SK-N-SH (cell line): Measurements from ENCODE around the gene FLAD1. TPM values are rescaled to one million over a fixed set of nuclear protein-coding genes. Genes with fewer than 3 reads are reported as not detected.

ENCODE experiments used
- CTCF ChIA-PET: fragments of 300-600, 350-600 bp; formaldehyde crosslinking; extraction: SDS; loops from one replicate; lab custom pipeline; 2021; lab: Yijun Ruan, JAX
- POLR2A ChIA-PET: fragments of 350-600 bp; sonication (Branson Sonifier 250); formaldehyde crosslinking; extraction: SDS; loops from one replicate; lab custom pipeline; 2020; ENCODE audit warnings: antibody characterized with exemption, inconsistent platforms; lab: Yijun Ruan, JAX
- DNase-seq: peaks from one replicate; pipeline ENCODE4 v3.0.0; 2012
- H2AFZ ChIP-seq: fragments of 200-600 bp; sonication (generic); 2 replicates; pipeline ENCODE4 v1.8.1; 2016; ENCODE audit warnings: antibody characterized with exemption, mild to moderate bottlenecking, low read depth
- H3F3A ChIP-seq: fragments of 200-600 bp; sonication (generic); replicated peaks from 2 replicates; pipeline ENCODE3; 2016; ENCODE audit warnings: antibody characterized with exemption, mild to moderate bottlenecking; ENCODE audit not compliant: insufficient read depth
- H3K27ac ChIP-seq, 2 experiments: fragments of 200-500 bp in 1 of 2; fragments of 200-600 bp in 1 of 2; sonication (Bioruptor generic) in 1 of 2; sonication (generic), shearing (Covaris generic) in 1 of 2; 2 replicates each; pipeline versions ENCODE4 v1.5.1 to v1.6.1; 2014 to 2016; ENCODE audit warnings: low read depth in 2 of 2, inconsistent platforms in 1 of 2, low read length in 1 of 2, mild to moderate bottlenecking in 1 of 2, mixed read lengths in 1 of 2
- H3K27me3 ChIP-seq: fragments of 200-600 bp; sonication (generic), shearing (Covaris generic); 2 replicates; pipeline ENCODE4 v1.6.1; 2016; ENCODE audit warnings: mixed run types; ENCODE audit not compliant: insufficient read depth
- H3K36me3 ChIP-seq, 2 experiments: fragments of 200-500 bp in 1 of 2; fragments of 200-600 bp in 1 of 2; sonication (Bioruptor generic) in 1 of 2; sonication (generic) in 1 of 2; replicated peaks in 1 of 2; 2 replicates each; pipeline versions ENCODE3 to v1.5.1; 2014 to 2016; ENCODE audit warnings: low read length in 1 of 2, mild to moderate bottlenecking in 1 of 2; ENCODE audit not compliant: insufficient read depth in 2 of 2, control insufficient read depth in 1 of 2
- H3K4me1 ChIP-seq, 2 experiments: fragments of 200-500 bp in 1 of 2; fragments of 200-600 bp in 1 of 2; sonication (Bioruptor generic) in 1 of 2; sonication (generic), shearing (Covaris generic) in 1 of 2; 2 replicates each; pipeline versions ENCODE4 v1.5.1 to v1.6.1; 2014 to 2016; ENCODE audit warnings: low read depth in 1 of 2, low read length in 1 of 2, mixed run types in 1 of 2; ENCODE audit not compliant: insufficient read depth in 2 of 2, control insufficient read depth in 1 of 2
- H3K4me2 ChIP-seq: fragments of 200-600 bp; sonication (generic), shearing (Covaris generic); 2 replicates; pipeline ENCODE4 v1.6.1; 2017; ENCODE audit warnings: mixed run types
- H3K4me3 ChIP-seq, 2 experiments: fragments of 200-500 bp in 1 of 2; fragments of 200-600 bp in 1 of 2; sonication (Bioruptor generic) in 1 of 2; sonication (generic), shearing (Covaris generic) in 1 of 2; 2 replicates each; pipeline versions ENCODE4 v1.5.1 to v1.8.1; 2014 to 2016; ENCODE audit warnings: low read depth in 2 of 2, inconsistent platforms in 1 of 2, low read length in 1 of 2, mild to moderate bottlenecking in 1 of 2, mixed read lengths in 1 of 2, moderate library complexity in 1 of 2
- H3K79me2 ChIP-seq: fragments of 200-600 bp; sonication (generic); 2 replicates; pipeline ENCODE4 v1.8.1; 2017; ENCODE audit warnings: mild to moderate bottlenecking; ENCODE audit not compliant: insufficient read depth
- H3K9ac ChIP-seq: fragments of 200-600 bp; sonication (generic); 2 replicates; pipeline ENCODE4 v1.6.1; 2017; ENCODE audit warnings: mixed run types
- H3K9me2 ChIP-seq: fragments of 200-600 bp; sonication (generic); 2 replicates; pipeline ENCODE4 v1.6.1; 2017; ENCODE audit warnings: mixed run types
- H3K9me3 ChIP-seq: fragments of 200-600 bp; sonication (generic); 2 replicates; pipeline ENCODE4 v1.6.1; 2017; ENCODE audit warnings: mixed run types, mild to moderate bottlenecking, moderate library complexity
- H4K20me1 ChIP-seq: fragments of 200-600 bp; sonication (generic); 2 replicates; pipeline ENCODE4 v1.6.1; 2017; ENCODE audit warnings: mild to moderate bottlenecking, mixed run types; ENCODE audit not compliant: insufficient read depth
- EP300 ChIP-seq, 2 experiments: IDR thresholded peaks; 2 replicates each; pipeline versions ENCODE4 v1.4.0 to v1.6.1; 2012; ENCODE audit warnings: borderline replicate concordance in 1 of 2, low read depth in 1 of 2, low read length in 1 of 2
- EZH2phosphoT487 ChIP-seq: fragments of 200-600 bp; sonication (generic); IDR thresholded peaks from 2 replicates; pipeline ENCODE4 v1.6.1; 2017; ENCODE audit warnings: low read depth, mixed run types, mild to moderate bottlenecking, antibody characterized with exemption, moderate library complexity, borderline replicate concordance
- GATA2 ChIP-seq: sonication (generic); formaldehyde crosslinking; IDR thresholded peaks from 2 replicates; pipeline ENCODE4 v1.5.0; 2020; ENCODE audit warnings: mild to moderate bottlenecking, missing genetic modification reagents
- POLR2AphosphoS5 ChIP-seq: IDR thresholded peaks from 2 replicates; pipeline ENCODE4 v1.6.1; 2012; ENCODE audit warnings: low read depth, low read length
- RFX5 ChIP-seq: IDR thresholded peaks from 2 replicates; pipeline ENCODE4 v1.6.1; 2012; ENCODE audit warnings: mild to moderate bottlenecking, improper control_type of control experiment, low read length
- TEAD4 ChIP-seq: IDR thresholded peaks from 2 replicates; pipeline ENCODE4 v1.4.0; 2012; ENCODE audit warnings: mild to moderate bottlenecking, borderline replicate concordance; ENCODE audit not compliant: insufficient read depth
- WGBS: methylation state at CpG from one replicate; pipeline ENCODE4 v1.1.6; 2017; ENCODE audit warnings: low lambda C conversion rate; 5-methylcytosine and 5-hydroxymethylcytosine counted together
- polyA plus RNA-seq, 3 experiments: library from polyadenylated mRNA; depleted of rRNA; stranded (reverse); fragments of >200 nt; gene quantifications; 2 replicates each; pipeline ENCODE4 v1.2.3, GENCODE V29; 2012
- TF ChIP-seq, protein P1 (sequence below): IDR thresholded peaks from 2 replicates; pipeline ENCODE4 v1.4.0; 2012; ENCODE audit warnings: low read depth, borderline replicate concordance
- TF ChIP-seq, protein P2 (sequence below): IDR thresholded peaks from 2 replicates; pipeline ENCODE4 v1.6.1; 2012; ENCODE audit warnings: mild to moderate bottlenecking, low read depth, low read length, moderate library complexity

Gene FLAD1
- polyA plus RNA-seq, 1 of the 3 experiments (the other 2 are of a cell fraction), result 50.8 TPM

DNA sequence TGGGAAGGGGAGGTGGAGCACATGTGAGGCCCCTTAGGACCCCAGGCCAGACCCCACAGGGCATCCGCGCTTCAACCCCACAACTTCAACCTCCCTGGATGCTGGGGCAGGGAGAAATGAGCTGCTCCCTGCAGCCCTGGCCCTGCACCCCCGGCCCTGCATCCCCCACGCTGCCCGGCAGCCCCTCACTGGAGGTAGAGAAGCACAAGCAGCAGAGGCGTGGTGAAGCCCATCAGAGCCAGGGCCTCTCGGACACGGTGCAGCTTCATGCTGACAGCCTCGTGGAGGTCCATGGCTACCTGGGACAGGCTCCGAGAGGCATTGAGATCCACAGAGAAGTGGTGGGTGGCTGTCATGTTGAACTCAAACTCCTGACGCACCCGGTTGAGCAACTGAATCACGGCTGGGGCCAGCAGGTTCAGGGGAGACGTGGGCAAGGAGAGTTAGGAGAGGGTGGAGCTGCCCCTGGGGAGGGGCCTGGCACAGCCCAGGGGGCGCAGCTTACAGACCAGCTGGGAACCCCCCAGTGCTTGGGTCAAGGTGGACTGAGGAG is 47.2 kb downstream of the FLAD1 start:
- Histone ChIP-seq H3K27ac (no peak overlapping the region), H4K20me1 (no peaks in the 10 kb centered on the region), H3K27me3 (no peaks in the 10 kb centered on the region), H3K9me2 (no peaks in the 10 kb centered on the region), H3K36me3 (no peaks in the 10 kb centered on the region), H3K4me1 (no peaks in the 10 kb centered on the region), H3K4me3 (no peak overlapping the region), H2AFZ (no peak overlapping the region), H3K79me2 (no peaks in the 10 kb centered on the region), H3K9me3 (no peaks in the 10 kb centered on the region), H3K9ac (no peak overlapping the region), H3K4me2 (no peak overlapping the region), H3F3A (no peaks in the 10 kb centered on the region)
- TF ChIP-seq, protein P1, sequence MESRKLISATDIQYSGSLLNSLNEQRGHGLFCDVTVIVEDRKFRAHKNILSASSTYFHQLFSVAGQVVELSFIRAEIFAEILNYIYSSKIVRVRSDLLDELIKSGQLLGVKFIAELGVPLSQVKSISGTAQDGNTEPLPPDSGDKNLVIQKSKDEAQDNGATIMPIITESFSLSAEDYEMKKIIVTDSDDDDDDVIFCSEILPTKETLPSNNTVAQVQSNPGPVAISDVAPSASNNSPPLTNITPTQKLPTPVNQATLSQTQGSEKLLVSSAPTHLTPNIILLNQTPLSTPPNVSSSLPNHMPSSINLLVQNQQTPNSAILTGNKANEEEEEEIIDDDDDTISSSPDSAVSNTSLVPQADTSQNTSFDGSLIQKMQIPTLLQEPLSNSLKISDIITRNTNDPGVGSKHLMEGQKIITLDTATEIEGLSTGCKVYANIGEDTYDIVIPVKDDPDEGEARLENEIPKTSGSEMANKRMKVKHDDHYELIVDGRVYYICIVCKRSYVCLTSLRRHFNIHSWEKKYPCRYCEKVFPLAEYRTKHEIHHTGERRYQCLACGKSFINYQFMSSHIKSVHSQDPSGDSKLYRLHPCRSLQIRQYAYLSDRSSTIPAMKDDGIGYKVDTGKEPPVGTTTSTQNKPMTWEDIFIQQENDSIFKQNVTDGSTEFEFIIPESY, result no peak
- WGBS, result 88% methylated on average over 15 of the region's 15 CpGs
- DNase-seq, result no peak
- CTCF ChIA-PET, result interaction anchor here (1.5 to 26.0 kb wide), 4 partner anchors 13 to 37 kb away, joined by 3 to 573 read pairs (median 10); partner anchors contain the start of genes EFNA3 and EFNA4
- POLR2A ChIA-PET, result interaction anchor here (0.5 kb wide), 1 partner anchor 1114 kb away, joined by 4 read pairs; no protein-coding TSS in a partner anchor

DNA sequence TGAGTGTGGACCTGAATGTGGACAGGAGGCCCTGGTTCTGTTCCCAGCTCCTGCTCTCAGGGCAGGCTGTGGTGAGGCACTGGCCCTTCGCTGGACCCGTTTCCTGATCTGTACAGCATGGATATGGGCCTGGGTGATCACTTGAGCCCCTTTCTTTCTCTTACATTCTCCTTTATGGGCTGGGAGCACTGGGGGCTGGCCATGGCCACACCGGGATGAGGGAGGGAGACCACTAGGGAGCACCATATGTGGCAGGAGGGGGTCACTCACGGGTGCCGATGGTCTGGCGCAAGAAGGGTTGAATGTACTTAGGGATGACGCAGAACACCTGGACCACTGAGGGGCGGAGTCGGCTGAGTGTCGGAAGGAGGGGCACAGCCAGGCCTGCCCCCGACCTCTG is 47.8 kb downstream of the FLAD1 start:
- H3K9me2 ChIP-seq, result no peaks in the 10 kb centered on the region
- no peaks in the 10 kb centered on the region for H3K9me3 ChIP-seq
- H3K36me3 ChIP-seq, result no peaks in the 10 kb centered on the region
- no peak overlapping the region for H2AFZ ChIP-seq
- TF ChIP-seq RFX5 (no peak), EZH2phosphoT487 (no peak), TEAD4 (no peak), POLR2AphosphoS5 (no peak), EP300 (IDR thresholded peaks at IDR 0.05; ENCODE audit: borderline replicate concordance in 1 of 2, low read depth in 1 of 2, low read length in 1 of 2) (no peak), GATA2 (CRISPR knock-in tag) (no peak)
- TF ChIP-seq, protein P2, sequence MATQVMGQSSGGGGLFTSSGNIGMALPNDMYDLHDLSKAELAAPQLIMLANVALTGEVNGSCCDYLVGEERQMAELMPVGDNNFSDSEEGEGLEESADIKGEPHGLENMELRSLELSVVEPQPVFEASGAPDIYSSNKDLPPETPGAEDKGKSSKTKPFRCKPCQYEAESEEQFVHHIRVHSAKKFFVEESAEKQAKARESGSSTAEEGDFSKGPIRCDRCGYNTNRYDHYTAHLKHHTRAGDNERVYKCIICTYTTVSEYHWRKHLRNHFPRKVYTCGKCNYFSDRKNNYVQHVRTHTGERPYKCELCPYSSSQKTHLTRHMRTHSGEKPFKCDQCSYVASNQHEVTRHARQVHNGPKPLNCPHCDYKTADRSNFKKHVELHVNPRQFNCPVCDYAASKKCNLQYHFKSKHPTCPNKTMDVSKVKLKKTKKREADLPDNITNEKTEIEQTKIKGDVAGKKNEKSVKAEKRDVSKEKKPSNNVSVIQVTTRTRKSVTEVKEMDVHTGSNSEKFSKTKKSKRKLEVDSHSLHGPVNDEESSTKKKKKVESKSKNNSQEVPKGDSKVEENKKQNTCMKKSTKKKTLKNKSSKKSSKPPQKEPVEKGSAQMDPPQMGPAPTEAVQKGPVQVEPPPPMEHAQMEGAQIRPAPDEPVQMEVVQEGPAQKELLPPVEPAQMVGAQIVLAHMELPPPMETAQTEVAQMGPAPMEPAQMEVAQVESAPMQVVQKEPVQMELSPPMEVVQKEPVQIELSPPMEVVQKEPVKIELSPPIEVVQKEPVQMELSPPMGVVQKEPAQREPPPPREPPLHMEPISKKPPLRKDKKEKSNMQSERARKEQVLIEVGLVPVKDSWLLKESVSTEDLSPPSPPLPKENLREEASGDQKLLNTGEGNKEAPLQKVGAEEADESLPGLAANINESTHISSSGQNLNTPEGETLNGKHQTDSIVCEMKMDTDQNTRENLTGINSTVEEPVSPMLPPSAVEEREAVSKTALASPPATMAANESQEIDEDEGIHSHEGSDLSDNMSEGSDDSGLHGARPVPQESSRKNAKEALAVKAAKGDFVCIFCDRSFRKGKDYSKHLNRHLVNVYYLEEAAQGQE, result no peak
- TF ChIP-seq, all 33 proteins: peak for 0
- no peak for DNase-seq
- POLR2A ChIA-PET, result no interaction called here
- Histone ChIP-seq H3K4me2 (no peak overlapping the region), H3K9ac (no peak overlapping the region), H4K20me1 (no peaks in the 10 kb centered on the region), H3K4me3 (no peak overlapping the region), H3K27ac (no peak overlapping the region), H3K27me3 (no peaks in the 10 kb centered on the region), H3F3A (no peaks in the 10 kb centered on the region), H3K79me2 (no peaks in the 10 kb centered on the region), H3K4me1 (no peaks in the 10 kb centered on the region)
- 70% methylated on average over 7 of the region's 11 CpGs for WGBS
- CTCF ChIA-PET, result interaction anchor here (0.9 to 26.0 kb wide), 5 partner anchors 13 to 37 kb away, joined by 3 to 573 read pairs (median 12); partner anchors contain the start of genes EFNA3 and EFNA4
